HFFc6 (cell line): ENCODE data around the gene SVIP. TPM values are rescaled to one million over a fixed set of nuclear protein-coding genes. Genes with fewer than 3 reads are reported as not detected.

Experiments
- DNase-seq: peaks from one replicate; pipeline ENCODE4 v3.0.0-alpha.2; 2018
- H3K27ac Mint-ChIP-seq: 2 replicates; pipeline ENCODE4 v1.8.0; 2020; ENCODE audit warnings: mild to moderate bottlenecking, mixed read lengths
- H3K27me3 Mint-ChIP-seq: 2 replicates; pipeline ENCODE4 v1.8.0; 2021; ENCODE audit warnings: mild to moderate bottlenecking, moderate library complexity, mixed read lengths; ENCODE audit not compliant: insufficient read depth
- H3K36me3 Mint-ChIP-seq: 2 replicates; pipeline ENCODE4 v1.8.0; 2021; ENCODE audit warnings: low read depth, mixed read lengths
- H3K4me1 Mint-ChIP-seq: 2 replicates; pipeline ENCODE4 v1.8.0; 2020; ENCODE audit warnings: low read depth, mixed read lengths
- H3K4me3 Mint-ChIP-seq: 2 replicates; pipeline ENCODE4 v1.8.0; 2020; ENCODE audit warnings: mild to moderate bottlenecking, moderate library complexity, mixed read lengths
- H3K9me3 Mint-ChIP-seq: 2 replicates; pipeline ENCODE4 v1.8.0; 2020; ENCODE audit warnings: mild to moderate bottlenecking, mixed read lengths
- CTCF ChIP-seq: fragments of 200-600 bp; sonication (generic); IDR thresholded peaks from 2 replicates; pipeline ENCODE4 v1.5.0; 2021; ENCODE audit warnings: antibody characterized with exemption, mild to moderate bottlenecking
- total RNA-seq, 6 experiments: library from RNA; stranded (reverse); fragmentation: NEBNext Ultra II Directional; extraction: Animal tissue kit (Norgen Biotek cat#: 25700); gene quantifications; 2 replicates in 1 of 6; 3 replicates in 5 of 6; pipeline ENCODE4 v1.2.3, GENCODE V29; 2021

Gene SVIP
- total RNA-seq, 6 experiments from 2014 or later = 9.9 to 25.9 (median 20.9) TPM

GRCh38 chr11:22775248-22775647, 54.4 kb downstream of the SVIP start:
- Mint-ChIP-seq H3K36me3 (no peaks in the 10 kb centered on the region), H3K27ac (no peak overlapping the region), H3K4me3 (no peak overlapping the region), H3K27me3 (no peaks in the 10 kb centered on the region), H3K4me1 (no peaks in the 10 kb centered on the region), H3K9me3 (peaks cover 5% of the 10 kb centered on the region)
- no peak for TF ChIP-seq CTCF
- DNase-seq = no peak

- H3K36me3 Mint-ChIP-seq = no peaks in the 10 kb centered on the region
- H3K9me3 Mint-ChIP-seq = peaks cover 7% of the 10 kb centered on the region
- H3K27me3 Mint-ChIP-seq = no peaks in the 10 kb centered on the region
Observed at GRCh38 chr11:22774716-22775115, 54.9 kb downstream of the SVIP start.

GRCh38 chr11:22769081-22769480, 60.5 kb downstream of the SVIP start:
- DNase-seq = no peak
- H3K4me3 Mint-ChIP-seq = no peak overlapping the region
- no peaks in the 10 kb centered on the region for H3K36me3 Mint-ChIP-seq
- no peaks in the 10 kb centered on the region for H3K27me3 Mint-ChIP-seq
- no peak overlapping the region for H3K27ac Mint-ChIP-seq
- no peak for TF ChIP-seq CTCF
- H3K4me1 Mint-ChIP-seq = no peaks in the 10 kb centered on the region
- H3K9me3 Mint-ChIP-seq = peaks cover 11% of the 10 kb centered on the region

More at GRCh38 chr11:22774716-22775115, 54.9 kb downstream of the SVIP start:
- Mint-ChIP-seq H3K4me1 (no peaks in the 10 kb centered on the region), H3K4me3 (no peak overlapping the region), H3K27ac (no peak overlapping the region)
- TF ChIP-seq CTCF = no peak
- no peak for DNase-seq

Other genes starting within 250 kb of the SVIP start
- gene FANCF, start 204.0 kb downstream of the SVIP start, total RNA-seq = 1 to 10 TPM; 5.9 to 6.8 (median 6.5) TPM
- gene GAS2, start 163.2 kb downstream of the SVIP start, total RNA-seq = under 1 TPM; 0.30 to 0.57 (median 0.43) TPM
- gene CCDC179, start 30.7 kb upstream of the SVIP start, total RNA-seq = not detected